ENCODE results near the gene LRMDA.

LRMDA gene

GRCh38 chr10:76149182-76149581, 717.8 kb downstream of the LRMDA start:
- DNase-seq, result no peak

GRCh38 chr10:76149602-76150138, 718.2 kb downstream of the LRMDA start:
- DNase-seq, result no peak

GRCh38 chr10:76150139-76150875, 718.9 kb downstream of the LRMDA start:
- no peak for DNase-seq

GRCh38 chr10:76150876-76151288, 719.5 kb downstream of the LRMDA start:
- no peak for DNase-seq

- no peak for DNase-seq
Measured at GRCh38 chr10:76152186-76152585, 720.8 kb downstream of the LRMDA start.

GRCh38 chr10:76155961-76156360, 724.5 kb downstream of the LRMDA start:
- no peak for DNase-seq

GRCh38 chr10:76160446-76161300, 729.2 kb downstream of the LRMDA start:
- DNase-seq, result no peak

- no peak for DNase-seq
Measured at GRCh38 chr10:76161301-76161582, 729.8 kb downstream of the LRMDA start.

- no peak for DNase-seq
Measured at GRCh38 chr10:76168437-76168836, 737.0 kb downstream of the LRMDA start.

GRCh38 chr10:76169246-76169645, 737.8 kb downstream of the LRMDA start:
- no peak for DNase-seq

GRCh38 chr10:76172020-76172419, 740.6 kb downstream of the LRMDA start:
- DNase-seq, result no peak

GRCh38 chr10:76175533-76176165, 744.2 kb downstream of the LRMDA start:
- DNase-seq, result no peak

- DNase-seq, result no peak
Measured at GRCh38 chr10:76176166-76176550, 744.7 kb downstream of the LRMDA start.

GRCh38 chr10:76177936-76178335, 746.5 kb downstream of the LRMDA start:
- no peak for DNase-seq

- DNase-seq, result no peak
Measured at GRCh38 chr10:76178532-76179292, 747.3 kb downstream of the LRMDA start.

GRCh38 chr10:76179806-76180205, 748.4 kb downstream of the LRMDA start:
- DNase-seq, result no peak

GRCh38 chr10:76184647-76185046, 753.2 kb downstream of the LRMDA start:
- no peak for DNase-seq

GRCh38 chr10:76185471-76186301, 754.3 kb downstream of the LRMDA start:
- no peak for DNase-seq

GRCh38 chr10:76188216-76188615, 756.8 kb downstream of the LRMDA start:
- DNase-seq, result no peak

- DNase-seq, result no peak
Measured at GRCh38 chr10:76190634-76191270, 759.3 kb downstream of the LRMDA start.

GRCh38 chr10:76191336-76191735, 759.9 kb downstream of the LRMDA start:
- DNase-seq, result no peak
